NCI-H2196 treated with DMSO at 0.1 percent for 48 hours (cell line): Measurements from ENCODE around the gene ST3GAL3.

Experiments used
- DNase-seq: peaks from one replicate; lab custom pipeline; 2025; ENCODE audit not compliant: unreplicated experiment; lab: John Stamatoyannopoulos, UW

The ST3GAL3 gene

DNA sequence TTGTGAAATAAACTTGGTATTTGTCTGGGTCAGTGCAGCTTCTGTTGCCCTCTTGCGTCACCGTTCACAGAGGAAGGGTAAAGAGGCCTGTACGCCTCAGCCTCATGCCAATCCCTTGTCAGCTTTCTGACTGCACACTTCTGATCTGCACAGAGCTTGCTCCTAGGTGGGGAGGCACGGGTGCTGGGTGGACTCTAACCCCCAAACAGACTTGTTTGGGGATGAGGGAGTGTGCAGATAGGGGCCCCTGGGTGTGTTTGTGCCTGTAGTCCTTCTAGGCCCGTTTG is 270.9 kb downstream of the ST3GAL3 start:
- DNase-seq: no peak

DNA sequence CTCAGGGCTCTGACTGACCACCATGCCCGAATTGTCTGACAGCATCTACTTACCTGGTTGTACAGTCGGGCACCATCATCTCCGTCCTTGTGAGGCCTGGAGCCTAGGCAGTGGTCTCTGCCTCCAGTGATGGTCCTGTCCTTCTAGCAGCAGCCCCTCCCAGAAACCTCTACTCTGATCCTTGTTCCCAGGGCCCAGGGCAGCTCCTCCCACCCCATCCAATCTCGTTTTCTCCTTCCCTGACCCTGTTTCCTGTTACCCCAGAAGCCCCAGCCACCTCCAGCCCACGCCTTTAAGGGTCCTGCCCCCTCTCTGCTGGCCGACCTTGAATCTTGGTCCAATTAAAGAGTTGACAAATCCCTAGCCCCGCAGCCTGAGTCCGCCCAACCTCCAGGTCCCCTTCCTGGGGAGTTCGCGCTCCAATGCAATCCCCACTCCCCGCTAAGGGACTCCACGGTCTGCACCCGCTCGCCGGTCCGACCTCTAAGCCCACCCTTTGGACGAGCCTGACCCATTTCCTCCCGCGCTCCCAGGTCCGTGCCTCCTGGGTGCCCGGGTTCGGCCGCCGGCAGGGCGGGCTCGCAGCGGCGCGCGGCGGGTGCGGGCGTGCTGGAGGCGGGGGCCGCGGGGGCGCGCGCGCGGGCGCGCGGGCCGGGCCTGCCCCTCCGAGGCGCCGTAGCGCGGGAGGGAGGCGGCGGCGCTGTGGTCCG is 271.4 kb downstream of the ST3GAL3 start, which contains the start of gene B4GALT2:
B4GALT2 (plus strand) TSS at position 660 of the 710 bp plus-strand sequence. CDS start 1,951 bp downstream, outside the sequence.
- DNase-seq: peak; percentile 39

DNA sequence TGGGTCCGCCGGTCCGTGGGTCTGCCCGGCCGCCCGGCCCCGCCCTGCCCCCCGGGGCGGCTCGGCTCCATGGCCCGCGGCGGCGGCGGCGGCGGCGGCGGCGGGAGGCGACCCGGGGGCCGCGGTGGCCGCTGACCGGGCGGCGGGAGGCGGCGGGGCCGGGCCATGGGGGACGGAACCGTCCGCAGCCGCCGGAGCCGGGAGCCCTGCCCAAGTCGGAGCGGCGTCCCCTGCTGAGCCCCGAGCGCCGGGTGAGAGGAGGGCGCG is 271.9 kb downstream of the ST3GAL3 start:
- DNase-seq: no peak

- no peak for DNase-seq
Measured at GRCh38 chr1:43979528-43980254, 272.4 kb downstream of the ST3GAL3 start.

DNA sequence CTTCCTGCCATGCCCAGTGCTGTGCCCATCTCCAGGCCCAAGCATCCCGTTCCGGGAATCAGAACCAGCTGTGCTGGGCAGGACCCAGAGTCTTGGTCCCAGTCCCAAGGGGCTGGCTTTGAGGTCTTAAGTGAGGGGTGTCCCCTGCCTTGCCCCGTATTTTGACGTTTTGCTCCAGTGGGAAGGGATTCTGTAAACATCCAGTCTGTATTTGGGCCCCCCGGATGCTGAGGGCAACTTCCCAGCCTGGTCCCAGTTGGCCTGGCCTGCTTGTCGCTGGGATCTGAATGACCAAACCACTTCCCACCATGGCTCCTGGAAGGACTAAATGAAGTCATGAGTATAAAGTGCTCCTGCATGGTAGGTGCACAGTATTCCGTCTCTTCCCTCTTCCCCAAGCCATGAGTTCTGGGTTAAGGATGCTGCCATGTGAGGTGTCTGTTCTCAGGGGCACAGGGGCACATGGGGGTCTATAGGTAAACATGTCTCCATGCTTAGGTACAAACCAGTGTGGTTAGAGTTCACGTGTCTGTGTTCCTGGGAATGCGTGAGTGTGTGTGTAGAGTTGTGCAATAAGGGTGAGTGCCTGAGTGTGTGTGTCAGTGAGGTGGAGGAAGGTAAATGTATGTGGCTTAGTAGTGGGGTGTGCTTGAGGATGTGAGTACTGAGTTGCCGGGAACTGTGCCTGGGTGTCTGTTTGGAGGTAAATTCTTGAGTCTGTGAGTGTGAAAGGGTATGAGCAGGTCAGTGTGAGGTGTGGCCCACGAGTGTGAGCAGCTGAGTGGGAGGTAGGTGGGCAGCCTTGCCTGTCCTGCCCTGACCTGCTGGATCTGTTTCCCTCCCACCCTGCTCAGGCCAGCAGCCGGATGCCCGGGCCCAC is 273.2 kb downstream of the ST3GAL3 start:
- no peak for DNase-seq
